SK-N-SH (cell line): ENCODE results near the gene DGCR8. TPM values are rescaled to one million over a fixed set of nuclear protein-coding genes. Genes with fewer than 3 reads are reported as not detected.

ENCODE experiments used
- CTCF ChIA-PET: fragments of 300-600, 350-600 bp; formaldehyde crosslinking; extraction: SDS; loops from one replicate; lab custom pipeline; 2021; lab: Yijun Ruan, JAX
- POLR2A ChIA-PET: fragments of 350-600 bp; sonication (Branson Sonifier 250); formaldehyde crosslinking; extraction: SDS; loops from one replicate; lab custom pipeline; 2020; ENCODE audit warnings: antibody characterized with exemption, inconsistent platforms; lab: Yijun Ruan, JAX
- DNase-seq: peaks from one replicate; pipeline ENCODE4 v3.0.0; 2012
- H2AFZ ChIP-seq: fragments of 200-600 bp; sonication (generic); 2 replicates; pipeline ENCODE4 v1.8.1; 2016; ENCODE audit warnings: antibody characterized with exemption, mild to moderate bottlenecking, low read depth
- H3F3A ChIP-seq: fragments of 200-600 bp; sonication (generic); replicated peaks from 2 replicates; pipeline ENCODE3; 2016; ENCODE audit warnings: antibody characterized with exemption, mild to moderate bottlenecking; ENCODE audit not compliant: insufficient read depth
- H3K27ac ChIP-seq, 2 experiments: fragments of 200-500 bp in 1 of 2; fragments of 200-600 bp in 1 of 2; sonication (Bioruptor generic) in 1 of 2; sonication (generic), shearing (Covaris generic) in 1 of 2; 2 replicates each; pipeline versions ENCODE4 v1.5.1 to v1.6.1; 2014 to 2016; ENCODE audit warnings: low read depth in 2 of 2, inconsistent platforms in 1 of 2, low read length in 1 of 2, mild to moderate bottlenecking in 1 of 2, mixed read lengths in 1 of 2
- H3K27me3 ChIP-seq: fragments of 200-600 bp; sonication (generic), shearing (Covaris generic); 2 replicates; pipeline ENCODE4 v1.6.1; 2016; ENCODE audit warnings: mixed run types; ENCODE audit not compliant: insufficient read depth
- H3K36me3 ChIP-seq, 2 experiments: fragments of 200-500 bp in 1 of 2; fragments of 200-600 bp in 1 of 2; sonication (Bioruptor generic) in 1 of 2; sonication (generic) in 1 of 2; replicated peaks in 1 of 2; 2 replicates each; pipeline versions ENCODE3 to v1.5.1; 2014 to 2016; ENCODE audit warnings: low read length in 1 of 2, mild to moderate bottlenecking in 1 of 2; ENCODE audit not compliant: insufficient read depth in 2 of 2, control insufficient read depth in 1 of 2
- H3K4me1 ChIP-seq, 2 experiments: fragments of 200-500 bp in 1 of 2; fragments of 200-600 bp in 1 of 2; sonication (Bioruptor generic) in 1 of 2; sonication (generic), shearing (Covaris generic) in 1 of 2; 2 replicates each; pipeline versions ENCODE4 v1.5.1 to v1.6.1; 2014 to 2016; ENCODE audit warnings: low read depth in 1 of 2, low read length in 1 of 2, mixed run types in 1 of 2; ENCODE audit not compliant: insufficient read depth in 2 of 2, control insufficient read depth in 1 of 2
- H3K4me2 ChIP-seq: fragments of 200-600 bp; sonication (generic), shearing (Covaris generic); 2 replicates; pipeline ENCODE4 v1.6.1; 2017; ENCODE audit warnings: mixed run types
- H3K4me3 ChIP-seq, 2 experiments: fragments of 200-500 bp in 1 of 2; fragments of 200-600 bp in 1 of 2; sonication (Bioruptor generic) in 1 of 2; sonication (generic), shearing (Covaris generic) in 1 of 2; 2 replicates each; pipeline versions ENCODE4 v1.5.1 to v1.8.1; 2014 to 2016; ENCODE audit warnings: low read depth in 2 of 2, inconsistent platforms in 1 of 2, low read length in 1 of 2, mild to moderate bottlenecking in 1 of 2, mixed read lengths in 1 of 2, moderate library complexity in 1 of 2
- H3K79me2 ChIP-seq: fragments of 200-600 bp; sonication (generic); 2 replicates; pipeline ENCODE4 v1.8.1; 2017; ENCODE audit warnings: mild to moderate bottlenecking; ENCODE audit not compliant: insufficient read depth
- H3K9ac ChIP-seq: fragments of 200-600 bp; sonication (generic); 2 replicates; pipeline ENCODE4 v1.6.1; 2017; ENCODE audit warnings: mixed run types
- H3K9me2 ChIP-seq: fragments of 200-600 bp; sonication (generic); 2 replicates; pipeline ENCODE4 v1.6.1; 2017; ENCODE audit warnings: mixed run types
- H3K9me3 ChIP-seq: fragments of 200-600 bp; sonication (generic); 2 replicates; pipeline ENCODE4 v1.6.1; 2017; ENCODE audit warnings: mixed run types, mild to moderate bottlenecking, moderate library complexity
- H4K20me1 ChIP-seq: fragments of 200-600 bp; sonication (generic); 2 replicates; pipeline ENCODE4 v1.6.1; 2017; ENCODE audit warnings: mild to moderate bottlenecking, mixed run types; ENCODE audit not compliant: insufficient read depth
- CHD2 ChIP-seq: fragments of 150-350 bp; IDR thresholded peaks from 2 replicates; pipeline ENCODE4 v1.6.1; 2018; ENCODE audit warnings: low read length; ENCODE audit not compliant: partially characterized antibody
- GABPA ChIP-seq: IDR thresholded peaks from 2 replicates; pipeline ENCODE4 v1.4.0; 2012; ENCODE audit warnings: low read depth, mild to moderate bottlenecking
- JUND ChIP-seq: IDR thresholded peaks from 2 replicates; pipeline ENCODE4 v1.4.0; 2012
- RCOR1 ChIP-seq: fragments of 150-350 bp; IDR thresholded peaks from 2 replicates; pipeline ENCODE4 v1.6.1; 2017; ENCODE audit warnings: antibody characterized with exemption, low read length
- RXRA ChIP-seq: IDR thresholded peaks from 2 replicates; pipeline ENCODE4 v1.4.0; 2012; ENCODE audit warnings: low read depth, mild to moderate bottlenecking, borderline replicate concordance
- SIN3A ChIP-seq: IDR thresholded peaks from 2 replicates; pipeline ENCODE4 v1.6.1; 2012; ENCODE audit warnings: low read depth, mild to moderate bottlenecking, low read length, moderate library complexity, borderline replicate concordance
- SMC3 ChIP-seq: IDR thresholded peaks from 2 replicates; pipeline ENCODE4 v1.6.1; 2012; ENCODE audit warnings: low read depth, low read length, improper control_type of control experiment
- TAF1 ChIP-seq: IDR thresholded peaks from 2 replicates; pipeline ENCODE4 v1.6.1; 2012; ENCODE audit warnings: low read depth, mild to moderate bottlenecking, low read length, moderate library complexity, borderline replicate concordance
- WGBS: methylation state at CpG from one replicate; pipeline ENCODE4 v1.1.6; 2017; ENCODE audit warnings: low lambda C conversion rate; 5-methylcytosine and 5-hydroxymethylcytosine counted together
- polyA plus RNA-seq, 3 experiments: library from polyadenylated mRNA; depleted of rRNA; stranded (reverse); fragments of >200 nt; gene quantifications; 2 replicates each; pipeline ENCODE4 v1.2.3, GENCODE V29; 2012
- TF ChIP-seq, protein P1 (sequence below): IDR thresholded peaks from 2 replicates; pipeline ENCODE4 v1.4.0; 2012; ENCODE audit warnings: low read depth

DGCR8 gene
- polyA plus RNA-seq, 1 of the 3 experiments (the other 2 are of a cell fraction): 26.5 TPM

DNA sequence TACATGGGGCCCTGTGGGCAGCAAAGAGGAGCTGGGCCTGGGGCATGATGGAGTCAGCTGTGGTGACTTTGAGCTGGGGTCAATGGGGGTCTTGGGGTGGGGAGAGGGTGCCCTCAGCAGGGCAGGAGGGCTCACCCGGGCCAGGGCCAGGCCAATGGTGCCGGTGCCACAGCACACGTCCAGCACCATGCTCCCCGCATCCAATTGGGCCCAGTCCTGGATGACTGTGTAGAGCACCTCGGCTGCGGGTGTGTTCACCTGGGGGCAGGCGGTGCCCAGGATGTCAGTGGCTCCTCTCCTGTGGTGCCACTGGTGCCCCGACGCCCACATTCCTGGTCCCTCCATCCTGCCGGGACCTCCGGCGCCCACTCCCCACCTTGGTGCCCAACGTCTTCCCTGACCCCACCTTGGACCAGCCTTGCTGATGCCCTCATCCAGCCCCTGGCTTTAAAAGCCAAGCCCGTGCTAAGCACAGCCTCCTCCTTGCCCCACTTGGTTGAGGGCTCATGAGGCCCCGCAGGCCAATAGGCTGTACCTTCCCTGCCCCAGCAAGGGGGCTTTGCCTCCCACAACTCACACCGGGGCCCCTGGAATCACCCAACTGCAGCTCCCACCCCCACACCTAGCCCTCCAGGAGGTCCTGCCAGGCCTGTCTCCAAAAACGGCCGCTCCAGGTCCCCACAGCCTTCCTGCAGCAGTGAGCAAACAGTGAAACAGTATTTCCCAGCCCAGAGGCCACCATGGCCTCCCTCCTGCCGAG, 33.7 kb downstream of the DGCR8 start:
- CTCF ChIA-PET: interaction anchor here (0.5 kb wide), 1 partner anchor 206 kb away, joined by 3 read pairs; no protein-coding TSS in a partner anchor
- H3K36me3 ChIP-seq: peaks cover 15 to 67% of the 10 kb centered on the region in 2 experiments
- peaks cover 38% of the 10 kb centered on the region for H3K79me2 ChIP-seq
- H3K27ac ChIP-seq: no peak overlapping the region; a peak in 1 of 4 replicates
- H3K9me3 ChIP-seq: no peaks in the 10 kb centered on the region
- no peak for TF ChIP-seq RCOR1
- TF ChIP-seq, protein P1, sequence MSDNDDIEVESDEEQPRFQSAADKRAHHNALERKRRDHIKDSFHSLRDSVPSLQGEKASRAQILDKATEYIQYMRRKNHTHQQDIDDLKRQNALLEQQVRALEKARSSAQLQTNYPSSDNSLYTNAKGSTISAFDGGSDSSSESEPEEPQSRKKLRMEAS: no peak
- no peak overlapping the region for H3K4me3 ChIP-seq
- H3K27me3 ChIP-seq: no peaks in the 10 kb centered on the region
- H3F3A ChIP-seq: peaks cover 16% of the 10 kb centered on the region
- peaks cover 10 to 19% of the 10 kb centered on the region in 2 experiments; a peak in 3 of 4 replicates for H3K4me1 ChIP-seq
- no peaks in the 10 kb centered on the region for H3K9me2 ChIP-seq
- 98% methylated on average over 13 of the region's 19 CpGs for WGBS
- no peak overlapping the region for H3K4me2 ChIP-seq
- H2AFZ ChIP-seq: no peak overlapping the region
- 0 out of 2 replicates have a peak, but pooled peaks cover 8% of the 10 kb centered on the region for H4K20me1 ChIP-seq
- no peak for DNase-seq
- H3K9ac ChIP-seq: no peak overlapping the region
- POLR2A ChIA-PET: interaction anchor here (1.7 kb wide), 1 partner anchor 14 kb away, joined by 5 read pairs; no protein-coding TSS in a partner anchor

GRCh38 chr22:20114506-20115475, 34.8 kb downstream of the DGCR8 start:
- Histone ChIP-seq H3K4me3 (no peak overlapping the region), H3K9me2 (no peaks in the 10 kb centered on the region), H3F3A (peaks cover 22% of the 10 kb centered on the region), H3K27me3 (no peaks in the 10 kb centered on the region), H3K27ac (no peak overlapping the region), H3K9ac (no peak overlapping the region), H3K36me3 (peaks cover 23 to 65% of the 10 kb centered on the region in 2 experiments), H3K79me2 (peaks cover 49% of the 10 kb centered on the region), H2AFZ (no peak overlapping the region)
- POLR2A ChIA-PET: no interaction called here
- no peak for TF ChIP-seq TAF1
- TF ChIP-seq SIN3A: no peak
- no peak for TF ChIP-seq SMC3
- TF ChIP-seq RXRA: no peak
- TF ChIP-seq CHD2: no peak
- no peak for TF ChIP-seq GABPA
- TF ChIP-seq JUND: no peak
- TF ChIP-seq, all 33 proteins: peak for 0
- H3K4me2 ChIP-seq: no peak overlapping the region
- 93% methylated on average over 28 of the region's 36 CpGs for WGBS
- peaks cover 16 to 23% of the 10 kb centered on the region in 2 experiments; a peak in 3 of 4 replicates for H3K4me1 ChIP-seq
- no peak for DNase-seq
- H4K20me1 ChIP-seq: 0 out of 2 replicates have a peak, but pooled peaks cover 8% of the 10 kb centered on the region
- CTCF ChIA-PET: interaction anchor here (1.9 kb wide), 1 partner anchor 101 kb away, joined by 4 read pairs; no protein-coding TSS in a partner anchor
- no peaks in the 10 kb centered on the region for H3K9me3 ChIP-seq
